ENCODE results near the gene CFAP97D1.

Gene CFAP97D1

DNA sequence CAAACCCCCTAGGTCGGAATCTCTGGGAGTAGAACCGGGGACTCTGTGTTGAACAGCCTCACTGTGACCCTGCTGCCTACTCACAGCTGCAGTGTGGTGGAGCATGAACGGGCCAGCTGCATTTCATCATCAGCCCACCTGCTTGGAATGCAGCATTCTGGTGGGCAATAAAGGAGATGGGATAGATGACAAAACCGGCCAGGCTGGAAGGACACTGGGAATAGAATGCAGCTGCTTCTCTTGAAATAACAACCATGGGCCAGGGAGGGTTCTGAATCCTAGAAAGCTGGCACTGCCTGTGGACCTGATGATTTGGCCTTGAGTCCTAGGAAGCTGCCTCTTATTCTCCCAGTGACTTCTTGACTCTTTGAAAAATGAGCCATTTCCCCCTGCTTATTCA lies 23.5 kb downstream of the CFAP97D1 start:
- H2AFZ ChIP-seq (ENCODE audit: low read depth, low read length) = no peak overlapping the region
- no peaks in the 10 kb centered on the region for H3K4me1 ChIP-seq (ENCODE audit: insufficient read depth, low read length)
- no peaks in the 10 kb centered on the region for H4K20me1 ChIP-seq (ENCODE audit: insufficient read depth, low read length)
- no peak overlapping the region for H3K9ac ChIP-seq (ENCODE audit: low read depth, low read length)
- no peaks in the 10 kb centered on the region for H3K36me3 ChIP-seq (ENCODE audit: insufficient read depth, low read length)
- no peaks in the 10 kb centered on the region for H3K79me2 ChIP-seq (ENCODE audit: insufficient read depth, low read length)
- no peaks in the 10 kb centered on the region for H3K9me3 ChIP-seq (ENCODE audit: insufficient read depth, low read length, severe bottlenecking)
- H3K4me3 ChIP-seq (ENCODE audit: low read depth in 1 of 2, low read length in 2 of 2) = no peak overlapping the region
- H3K4me2 ChIP-seq (ENCODE audit: insufficient read depth, low read length) = no peak overlapping the region
- ATAC-seq (ENCODE audit: insufficient read depth, low read depth) (no peak), DNase-seq (peak; percentile 13)
- peaks cover 41% of the 10 kb centered on the region for H3K27me3 ChIP-seq (ENCODE audit: insufficient read depth, low read length, poor library complexity)
- TF ChIP-seq, protein P1, sequence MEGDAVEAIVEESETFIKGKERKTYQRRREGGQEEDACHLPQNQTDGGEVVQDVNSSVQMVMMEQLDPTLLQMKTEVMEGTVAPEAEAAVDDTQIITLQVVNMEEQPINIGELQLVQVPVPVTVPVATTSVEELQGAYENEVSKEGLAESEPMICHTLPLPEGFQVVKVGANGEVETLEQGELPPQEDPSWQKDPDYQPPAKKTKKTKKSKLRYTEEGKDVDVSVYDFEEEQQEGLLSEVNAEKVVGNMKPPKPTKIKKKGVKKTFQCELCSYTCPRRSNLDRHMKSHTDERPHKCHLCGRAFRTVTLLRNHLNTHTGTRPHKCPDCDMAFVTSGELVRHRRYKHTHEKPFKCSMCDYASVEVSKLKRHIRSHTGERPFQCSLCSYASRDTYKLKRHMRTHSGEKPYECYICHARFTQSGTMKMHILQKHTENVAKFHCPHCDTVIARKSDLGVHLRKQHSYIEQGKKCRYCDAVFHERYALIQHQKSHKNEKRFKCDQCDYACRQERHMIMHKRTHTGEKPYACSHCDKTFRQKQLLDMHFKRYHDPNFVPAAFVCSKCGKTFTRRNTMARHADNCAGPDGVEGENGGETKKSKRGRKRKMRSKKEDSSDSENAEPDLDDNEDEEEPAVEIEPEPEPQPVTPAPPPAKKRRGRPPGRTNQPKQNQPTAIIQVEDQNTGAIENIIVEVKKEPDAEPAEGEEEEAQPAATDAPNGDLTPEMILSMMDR (IDR thresholded peaks at IDR 0.05; ENCODE audit: borderline replicate concordance, extremely low read depth, low read length, poor library complexity, severe bottlenecking) = no peak
- no peak for TF ChIP-seq EZH2 (IDR thresholded peaks at IDR 0.05; ENCODE audit: borderline replicate concordance, low read depth, low read length, severe bottlenecking)
- H3K27ac ChIP-seq (ENCODE audit: low read length) = no peak overlapping the region

DNA sequence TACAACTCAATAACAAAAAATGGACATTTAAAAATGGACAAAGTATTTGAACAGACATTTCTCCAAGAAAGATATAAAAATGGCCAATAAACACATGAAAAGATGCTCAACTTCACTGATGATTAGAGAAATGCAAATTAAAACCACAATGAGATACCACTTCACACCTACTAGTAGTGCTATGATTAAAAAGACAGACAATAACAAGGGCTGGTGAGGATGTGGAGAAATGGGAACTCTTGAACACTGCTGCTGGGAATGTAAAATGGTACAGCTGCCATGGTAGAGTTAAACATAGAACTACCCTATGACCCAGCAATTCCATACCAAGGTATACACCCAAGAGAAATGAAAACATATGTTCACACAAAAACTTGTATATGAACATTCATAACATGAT lies 24.9 kb downstream of the CFAP97D1 start:
- Histone ChIP-seq H3K4me2 (ENCODE audit: insufficient read depth, low read length) (no peak overlapping the region), H2AFZ (ENCODE audit: low read depth, low read length) (no peak overlapping the region), H3K4me1 (ENCODE audit: insufficient read depth, low read length) (no peaks in the 10 kb centered on the region), H3K79me2 (ENCODE audit: insufficient read depth, low read length) (no peaks in the 10 kb centered on the region), H4K20me1 (ENCODE audit: insufficient read depth, low read length) (no peaks in the 10 kb centered on the region), H3K9ac (ENCODE audit: low read depth, low read length) (no peak overlapping the region), H3K36me3 (ENCODE audit: insufficient read depth, low read length) (no peaks in the 10 kb centered on the region), H3K27ac (ENCODE audit: low read length) (no peak overlapping the region), H3K9me3 (ENCODE audit: insufficient read depth, low read length, severe bottlenecking) (no peaks in the 10 kb centered on the region), H3K4me3 (ENCODE audit: low read depth in 1 of 2, low read length in 2 of 2) (no peak overlapping the region), H3K27me3 (ENCODE audit: insufficient read depth, low read length, poor library complexity) (peaks cover 41% of the 10 kb centered on the region)
- DNase-seq (no peak), ATAC-seq (ENCODE audit: insufficient read depth, low read depth) (no peak)
- TF ChIP-seq, protein P1 (IDR thresholded peaks at IDR 0.05; ENCODE audit: borderline replicate concordance, extremely low read depth, low read length, poor library complexity, severe bottlenecking) = no peak
- TF ChIP-seq EZH2 (IDR thresholded peaks at IDR 0.05; ENCODE audit: borderline replicate concordance, low read depth, low read length, severe bottlenecking) = no peak

DNA sequence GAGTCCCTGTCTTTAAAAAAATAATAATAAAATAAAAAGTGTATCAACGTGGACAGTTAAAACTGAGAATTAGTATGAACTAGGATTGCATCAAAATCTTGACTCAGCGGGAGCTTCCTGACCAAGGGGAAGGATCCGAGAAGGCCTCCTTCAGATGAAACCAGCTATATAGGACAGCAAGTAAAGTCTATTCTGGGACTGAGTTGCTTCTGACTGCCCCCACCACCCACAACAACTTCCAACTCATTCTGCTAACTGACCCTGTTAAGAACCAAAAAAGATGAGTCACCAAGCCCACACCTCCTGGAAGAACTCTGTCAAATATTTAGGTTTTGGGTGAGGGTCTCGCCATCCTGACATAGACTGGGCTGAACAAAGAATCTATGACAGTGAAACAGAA lies 27.8 kb downstream of the CFAP97D1 start:
- H3K9ac ChIP-seq (ENCODE audit: low read depth, low read length) = no peak overlapping the region
- H3K9me3 ChIP-seq (ENCODE audit: insufficient read depth, low read length, severe bottlenecking) = no peaks in the 10 kb centered on the region
- no peak overlapping the region for H2AFZ ChIP-seq (ENCODE audit: low read depth, low read length)
- H3K27ac ChIP-seq (ENCODE audit: low read length) = no peak overlapping the region
- TF ChIP-seq, protein P1 (IDR thresholded peaks at IDR 0.05; ENCODE audit: borderline replicate concordance, extremely low read depth, low read length, poor library complexity, severe bottlenecking) = no peak
- TF ChIP-seq EZH2 (IDR thresholded peaks at IDR 0.05; ENCODE audit: borderline replicate concordance, low read depth, low read length, severe bottlenecking) = no peak
- ATAC-seq (ENCODE audit: insufficient read depth, low read depth) (no peak), DNase-seq (no peak)
- H3K4me1 ChIP-seq (ENCODE audit: insufficient read depth, low read length) = no peaks in the 10 kb centered on the region
- peaks cover 36% of the 10 kb centered on the region for H3K27me3 ChIP-seq (ENCODE audit: insufficient read depth, low read length, poor library complexity)
- H3K4me3 ChIP-seq (ENCODE audit: low read depth in 1 of 2, low read length in 2 of 2) = no peak overlapping the region
- H3K36me3 ChIP-seq (ENCODE audit: insufficient read depth, low read length) = no peaks in the 10 kb centered on the region
- H3K79me2 ChIP-seq (ENCODE audit: insufficient read depth, low read length) = no peaks in the 10 kb centered on the region
- H3K4me2 ChIP-seq (ENCODE audit: insufficient read depth, low read length) = no peak overlapping the region
- no peaks in the 10 kb centered on the region for H4K20me1 ChIP-seq (ENCODE audit: insufficient read depth, low read length)

DNA sequence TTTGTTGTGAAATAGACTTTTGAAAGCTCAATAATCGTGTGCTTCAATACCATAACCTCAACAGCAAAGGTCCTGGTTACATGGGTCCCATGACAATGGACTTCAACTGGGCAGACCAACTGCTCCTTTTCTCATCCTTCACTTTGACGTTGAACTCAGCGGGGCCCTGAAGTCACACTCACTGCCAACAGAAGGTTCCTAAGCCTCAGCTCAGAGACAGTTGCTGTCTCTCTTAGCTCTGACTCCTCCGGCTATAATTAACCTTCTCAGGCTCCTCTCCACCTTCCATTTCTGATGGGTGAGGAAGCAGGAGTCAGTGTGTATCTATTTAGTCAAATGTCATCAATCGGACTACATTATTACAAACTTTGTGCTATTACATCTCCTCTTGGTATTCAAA lies 28.9 kb downstream of the CFAP97D1 start:
- TF ChIP-seq, protein P1 (IDR thresholded peaks at IDR 0.05; ENCODE audit: borderline replicate concordance, extremely low read depth, low read length, poor library complexity, severe bottlenecking) = no peak
- no peak for TF ChIP-seq EZH2 (IDR thresholded peaks at IDR 0.05; ENCODE audit: borderline replicate concordance, low read depth, low read length, severe bottlenecking)
- DNase-seq (no peak), ATAC-seq (ENCODE audit: insufficient read depth, low read depth) (no peak)
- Histone ChIP-seq H3K36me3 (ENCODE audit: insufficient read depth, low read length) (no peaks in the 10 kb centered on the region), H3K4me1 (ENCODE audit: insufficient read depth, low read length) (no peaks in the 10 kb centered on the region), H2AFZ (ENCODE audit: low read depth, low read length) (no peak overlapping the region), H3K9me3 (ENCODE audit: insufficient read depth, low read length, severe bottlenecking) (no peaks in the 10 kb centered on the region), H3K4me3 (ENCODE audit: low read depth in 1 of 2, low read length in 2 of 2) (no peak overlapping the region), H3K27me3 (ENCODE audit: insufficient read depth, low read length, poor library complexity) (peaks cover 29% of the 10 kb centered on the region), H3K4me2 (ENCODE audit: insufficient read depth, low read length) (no peak overlapping the region), H3K9ac (ENCODE audit: low read depth, low read length) (no peak overlapping the region), H3K79me2 (ENCODE audit: insufficient read depth, low read length) (no peaks in the 10 kb centered on the region), H3K27ac (ENCODE audit: low read length) (no peak overlapping the region), H4K20me1 (ENCODE audit: insufficient read depth, low read length) (no peaks in the 10 kb centered on the region)

Data from DND-41 (cell line).